Measurements from ENCODE around the gene ZNF420.
A peak's percentile ranks its signal among the peaks of the same experiment; 100 is the strongest.

ZNF420 gene

GRCh38 chr19:37077934-37078716 is at the start of gene ZNF420:
Gene ZNF420 (plus strand): TSS chr19:37078433. CDS start chr19:37089119, 10,686 bp downstream.
- H3K79me2 ChIP-seq (ENCODE audit: control insufficient read depth, low read length), result peaks cover 15% of the 10 kb centered on the region
- H3K9me3 ChIP-seq (ENCODE audit: control insufficient read depth, insufficient read depth, low read length), result peaks cover 13% of the 10 kb centered on the region; the same call in 1 of the 2 replicates
- H3F3A ChIP-seq (ENCODE audit: control insufficient read depth, insufficient read depth), result no peaks in the 10 kb centered on the region
- H3K27me3 ChIP-seq (ENCODE audit: control insufficient read depth, low read length), result no peaks in the 10 kb centered on the region
- TF ChIP-seq CTCF (IDR thresholded peaks at IDR 0.05; ENCODE audit: low read depth, low read length, poor library complexity, severe bottlenecking) (no peak), EZH2phosphoT487 (IDR thresholded peaks at IDR 0.05; ENCODE audit: borderline replicate concordance, low read length) (no peak)
- no peaks in the 10 kb centered on the region for H4K20me1 ChIP-seq (ENCODE audit: control insufficient read depth, insufficient read depth, low read depth, low read length)
- H3K9me2 ChIP-seq (replicated peaks; ENCODE audit: control insufficient read depth, low read length), result no peaks in the 10 kb centered on the region
- H3K27ac ChIP-seq (ENCODE audit: low read depth, low read length), result peak within 1 kb of the TSS; percentile 15; the same call in 1 of the 2 replicates
- no peaks in the 10 kb centered on the region for H3K36me3 ChIP-seq (ENCODE audit: control insufficient read depth, low read length)
- H3K4me2 ChIP-seq (ENCODE audit: low read length), result peak within 1 kb of the TSS; percentile 83
- peaks cover 15% of the 10 kb centered on the region for H3K4me1 ChIP-seq (ENCODE audit: control insufficient read depth, low read length)
- H3K4me3 ChIP-seq (ENCODE audit: low read length), result peak within 1 kb of the TSS; percentile 83

GRCh38 chr19:37045140-37045539 is 33.1 kb upstream of the ZNF420 start:
- H3K4me3 ChIP-seq (ENCODE audit: low read length), result no peak overlapping the region
- no peaks in the 10 kb centered on the region for H3F3A ChIP-seq (ENCODE audit: control insufficient read depth, insufficient read depth)
- no peaks in the 10 kb centered on the region for H3K79me2 ChIP-seq (ENCODE audit: control insufficient read depth, low read length)
- no peaks in the 10 kb centered on the region; the same call in 1 of the 2 replicates for H3K9me3 ChIP-seq (ENCODE audit: control insufficient read depth, insufficient read depth, low read length)
- no peaks in the 10 kb centered on the region for H3K4me1 ChIP-seq (ENCODE audit: control insufficient read depth, low read length)
- no peak overlapping the region for H3K27ac ChIP-seq (ENCODE audit: low read depth, low read length)
- no peak overlapping the region for H3K4me2 ChIP-seq (ENCODE audit: low read length)
- no peaks in the 10 kb centered on the region for H3K36me3 ChIP-seq (ENCODE audit: control insufficient read depth, low read length)
- H3K9me2 ChIP-seq (replicated peaks; ENCODE audit: control insufficient read depth, low read length), result no peaks in the 10 kb centered on the region
- no peaks in the 10 kb centered on the region for H3K27me3 ChIP-seq (ENCODE audit: control insufficient read depth, low read length)
- H4K20me1 ChIP-seq (ENCODE audit: control insufficient read depth, insufficient read depth, low read depth, low read length), result no peaks in the 10 kb centered on the region
- TF ChIP-seq EZH2phosphoT487 (IDR thresholded peaks at IDR 0.05; ENCODE audit: borderline replicate concordance, low read length), result no peak
- no peak for TF ChIP-seq CTCF (IDR thresholded peaks at IDR 0.05; ENCODE audit: low read depth, low read length, poor library complexity, severe bottlenecking)

- peaks cover 36% of the 10 kb centered on the region for H3K9me3 ChIP-seq (ENCODE audit: control insufficient read depth, insufficient read depth, low read length)
- H3K4me2 ChIP-seq (ENCODE audit: low read length), result no peak overlapping the region
- H3K4me3 ChIP-seq (ENCODE audit: low read length), result no peak overlapping the region
- H3K27ac ChIP-seq (ENCODE audit: low read depth, low read length), result no peak overlapping the region
- H3K27me3 ChIP-seq (ENCODE audit: control insufficient read depth, low read length), result no peaks in the 10 kb centered on the region
- no peaks in the 10 kb centered on the region for H4K20me1 ChIP-seq (ENCODE audit: control insufficient read depth, insufficient read depth, low read depth, low read length)
- no peaks in the 10 kb centered on the region for H3K9me2 ChIP-seq (replicated peaks; ENCODE audit: control insufficient read depth, low read length)
- no peaks in the 10 kb centered on the region for H3K36me3 ChIP-seq (ENCODE audit: control insufficient read depth, low read length)
- no peaks in the 10 kb centered on the region for H3K4me1 ChIP-seq (ENCODE audit: control insufficient read depth, low read length)
- H3F3A ChIP-seq (ENCODE audit: control insufficient read depth, insufficient read depth), result no peaks in the 10 kb centered on the region
- no peaks in the 10 kb centered on the region for H3K79me2 ChIP-seq (ENCODE audit: control insufficient read depth, low read length)
- TF ChIP-seq CTCF (IDR thresholded peaks at IDR 0.05; ENCODE audit: low read depth, low read length, poor library complexity, severe bottlenecking) (no peak), EZH2phosphoT487 (IDR thresholded peaks at IDR 0.05; ENCODE audit: borderline replicate concordance, low read length) (no peak)
These were observed 22.9 kb upstream of the ZNF420 start for GRCh38 chr19:37055330-37055729.

Data from DOHH2 (cell line).